Upper lobe of right lung (tissue), 1 donor: Measurements from ENCODE around the gene CELSR1. TPM values are rescaled to one million over a fixed set of nuclear protein-coding genes. Genes with fewer than 3 reads are reported as not detected.

Experiments used
- ATAC-seq: fragments of 200-7000 bp; cut with Tn5 transposase; one replicate; pipeline ENCODE4 v1.9.1; 2020; ENCODE audit warnings: mild to moderate bottlenecking, moderate library complexity
- DNase-seq: peaks from one replicate; pipeline ENCODE4 v3.0.0-alpha.2; 2020
- H3K27ac ChIP-seq: fragments of 200-600 bp; one replicate; pipeline ENCODE4 v1.8.0; 2022
- H3K27me3 ChIP-seq: fragments of 200-600 bp; one replicate; pipeline ENCODE4 v1.8.0; 2022; ENCODE audit warnings: mild to moderate bottlenecking
- H3K36me3 ChIP-seq: fragments of 200-600 bp; one replicate; pipeline ENCODE4 v1.8.0; 2022
- H3K4me1 ChIP-seq: fragments of 200-600 bp; one replicate; pipeline ENCODE4 v1.8.0; 2022
- H3K4me3 ChIP-seq: fragments of 200-600 bp; one replicate; pipeline ENCODE4 v1.8.0; 2022; ENCODE audit warnings: mild to moderate bottlenecking
- H3K9me3 ChIP-seq: fragments of 200-600 bp; one replicate; pipeline ENCODE4 v1.8.0; 2022
- CTCF ChIP-seq: fragments of 200-600 bp; IDR thresholded peaks from one replicate; pipeline ENCODE4 v1.8.0; 2022; ENCODE audit warnings: antibody characterized with exemption
- intact Hi-C: fragments of 100-400 bp; cut with DNase I; formaldehyde crosslinking; loops from one replicate; pipeline ENCODE4 v1.11.0; 2022
- total RNA-seq: library from RNA; stranded (reverse); fragmentation: NEBNext Ultra II Directional; extraction: Animal tissue kit (Norgen Biotek cat#: 25700); gene quantifications from one replicate; pipeline ENCODE4 v1.2.1, GENCODE V29; 2021
- donor health status: DM: no; HTN: yes; CAD: no; lungs with severe emphysema.

Gene CELSR1
- total RNA-seq, 1 donor from 2014 or later = 53.5 TPM

DNA sequence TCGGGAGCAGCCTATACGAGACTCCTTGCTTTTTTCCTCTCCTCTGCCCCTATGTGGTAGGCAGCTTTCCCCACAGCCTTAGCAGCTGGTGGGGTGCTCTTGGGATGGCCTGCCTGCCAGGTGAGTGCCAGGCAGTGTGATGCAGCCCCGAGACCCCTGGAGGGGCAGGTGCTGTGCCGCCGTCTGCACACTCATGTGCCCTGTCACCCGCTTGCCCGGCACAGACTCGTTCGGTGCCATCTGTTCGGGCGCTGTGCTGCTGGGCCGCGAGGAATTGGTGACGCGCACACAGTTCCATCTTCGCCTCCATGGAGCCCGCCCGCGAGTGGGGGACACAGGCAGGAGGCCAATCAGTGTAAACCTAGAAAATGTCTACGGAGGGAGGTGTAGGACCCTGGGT, 186.8 kb downstream of the CELSR1 start:
- intact Hi-C loops = no loop called here
- DNase-seq (no peak), ATAC-seq (no peak)
- Histone ChIP-seq H3K27ac (no peak overlapping the region), H3K27me3 (no peaks in the 10 kb centered on the region), H3K4me1 (peaks cover 3% of the 10 kb centered on the region), H3K9me3 (no peaks in the 10 kb centered on the region), H3K36me3 (peaks cover 92% of the 10 kb centered on the region), H3K4me3 (no peak overlapping the region)
- TF ChIP-seq CTCF = no peak

- Histone ChIP-seq H3K36me3 (peaks cover 97% of the 10 kb centered on the region), H3K4me1 (peaks cover 3% of the 10 kb centered on the region), H3K9me3 (no peaks in the 10 kb centered on the region), H3K4me3 (no peak overlapping the region), H3K27me3 (no peaks in the 10 kb centered on the region), H3K27ac (no peak overlapping the region)
- ATAC-seq = no peak
- intact Hi-C loops = no loop called here
- DNase-seq = no peak
- TF ChIP-seq CTCF = no peak
These were observed 187.3 kb downstream of the CELSR1 start for GRCh38 chr22:46350121-46350520.

- no peak for TF ChIP-seq CTCF
- DNase-seq = no peak
These were observed 187.7 kb downstream of the CELSR1 start for GRCh38 chr22:46349681-46350080.

DNA sequence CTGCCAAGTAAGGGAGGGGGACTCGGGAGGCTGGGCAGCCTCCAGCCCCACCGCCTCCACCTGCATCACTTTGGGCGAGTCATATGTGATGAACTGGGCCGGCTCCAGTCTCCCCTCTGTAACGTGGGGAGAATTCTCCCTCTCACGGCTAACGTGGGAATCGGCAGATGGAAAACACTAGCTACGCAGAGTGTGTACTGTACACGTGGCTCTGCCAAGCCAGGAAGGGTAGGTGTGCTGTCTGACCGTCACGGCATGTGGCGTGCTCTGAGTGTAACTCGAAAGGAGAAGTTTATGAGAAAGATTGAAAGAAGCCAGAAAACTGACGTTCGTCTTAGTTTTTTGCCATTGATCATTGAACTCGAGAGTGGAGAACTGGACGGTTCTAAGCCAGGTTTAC, 188.2 kb downstream of the CELSR1 start:
- Histone ChIP-seq H3K9me3 (no peaks in the 10 kb centered on the region), H3K36me3 (peaks cover 100% of the 10 kb centered on the region), H3K27ac (no peak overlapping the region), H3K4me1 (peaks cover 3% of the 10 kb centered on the region), H3K4me3 (no peak overlapping the region), H3K27me3 (no peaks in the 10 kb centered on the region)
- intact Hi-C loops = no loop called here
- ATAC-seq (no peak), DNase-seq (no peak)
- TF ChIP-seq CTCF = no peak

More at GRCh38 chr22:46349681-46350080, 187.7 kb downstream of the CELSR1 start:
- H3K27me3 ChIP-seq = no peaks in the 10 kb centered on the region
- H3K36me3 ChIP-seq = peaks cover 100% of the 10 kb centered on the region
- H3K27ac ChIP-seq = no peak overlapping the region
- no peak overlapping the region for H3K4me3 ChIP-seq
- intact Hi-C loops = no loop called here
- H3K4me1 ChIP-seq = peaks cover 3% of the 10 kb centered on the region
- H3K9me3 ChIP-seq = no peaks in the 10 kb centered on the region
- no peak for ATAC-seq

- H3K36me3 ChIP-seq = peaks cover 98% of the 10 kb centered on the region
- H3K9me3 ChIP-seq = no peaks in the 10 kb centered on the region
These were observed 189.2 kb downstream of the CELSR1 start for GRCh38 chr22:46348099-46348695.

More at GRCh38 chr22:46348099-46348695, 189.2 kb downstream of the CELSR1 start:
- Histone ChIP-seq H3K27me3 (no peaks in the 10 kb centered on the region), H3K4me1 (peaks cover 3% of the 10 kb centered on the region), H3K4me3 (no peak overlapping the region), H3K27ac (no peak overlapping the region)
- DNase-seq = no peak
- intact Hi-C loops = no loop called here
- no peak for ATAC-seq
- no peak for TF ChIP-seq CTCF
